Inflammatory macrophage treated with lipopolysaccharide for 4 hours (primary cell): Measurements from ENCODE around the gene EFNA1.
"Not testable (repeated sequence)": the region's sequence is repeated elsewhere in the genome, so short reads cannot be mapped to it uniquely, and the experiment has no call there.

Source experiments
- DNase-seq: peaks from one replicate; pipeline ENCODE4 v3.0.0-alpha.2; 2020

Gene EFNA1

GRCh38 chr1:155092641-155093040 is 35.0 kb upstream of the EFNA1 start:
- no peak for DNase-seq

GRCh38 chr1:155093911-155094621 is 33.6 kb upstream of the EFNA1 start:
- peak; percentile 44 for DNase-seq

GRCh38 chr1:155094622-155094948 is 33.1 kb upstream of the EFNA1 start:
- no peak for DNase-seq

GRCh38 chr1:155099331-155099730 is 28.3 kb upstream of the EFNA1 start:
- DNase-seq, result no peak

GRCh38 chr1:155103325-155103724 is 24.4 kb upstream of the EFNA1 start:
- DNase-seq, result no peak

GRCh38 chr1:155104605-155105534 is 22.8 kb upstream of the EFNA1 start:
- no peak for DNase-seq

GRCh38 chr1:155105604-155106011 is 22.1 kb upstream of the EFNA1 start:
- DNase-seq, result no peak

- no peak for DNase-seq
Measured at GRCh38 chr1:155106862-155107261, 20.8 kb upstream of the EFNA1 start.

- DNase-seq, result no peak
Measured at GRCh38 chr1:155107309-155108264, 20.1 kb upstream of the EFNA1 start.

- no peak for DNase-seq
Measured at GRCh38 chr1:155108296-155108695, 19.4 kb upstream of the EFNA1 start.

GRCh38 chr1:155110381-155110780 is 17.3 kb upstream of the EFNA1 start:
- no peak for DNase-seq

GRCh38 chr1:155110826-155111225 is 16.9 kb upstream of the EFNA1 start:
- DNase-seq, result no peak

GRCh38 chr1:155113450-155113980 is 14.2 kb upstream of the EFNA1 start:
- DNase-seq, result no peak

- no peak for DNase-seq
Measured at GRCh38 chr1:155116113-155116764, 11.4 kb upstream of the EFNA1 start.

- DNase-seq, result no peak
Measured at GRCh38 chr1:155117610-155118009, 10.1 kb upstream of the EFNA1 start.

GRCh38 chr1:155118090-155118489 is 9.6 kb upstream of the EFNA1 start:
- not testable (repeated sequence) for DNase-seq

- no peak for DNase-seq
Measured at GRCh38 chr1:155120253-155120652, 7.4 kb upstream of the EFNA1 start.

- no peak for DNase-seq
Measured at GRCh38 chr1:155121249-155121648, 6.4 kb upstream of the EFNA1 start.

- no peak for DNase-seq
Measured at GRCh38 chr1:155122308-155122707, 5.4 kb upstream of the EFNA1 start.

GRCh38 chr1:155123801-155124200 is 3.9 kb upstream of the EFNA1 start:
- DNase-seq, result no peak

GRCh38 chr1:155124503-155125463 is 2.9 kb upstream of the EFNA1 start:
- DNase-seq, result no peak
